Adrenal gland (tissue), 12 donors: Measurements from ENCODE around the gene MMRN1. TPM values are rescaled to one million over a fixed set of nuclear protein-coding genes. Genes with fewer than 3 reads are reported as not detected.

ENCODE experiments used
- DNase-seq, 7 donors: peaks; one replicate each; pipeline ENCODE4 v3.0.0-alpha.2; 2019 to 2020
- H3K27ac ChIP-seq, 5 donors: fragments of 200-600 bp; sonication (generic) in 4 of 5; 1 replicate in 3 of 5; 2 replicates in 2 of 5; pipeline versions ENCODE4 v1.5.1 to v1.8.0; 2016 to 2020; ENCODE audit warnings: mild to moderate bottlenecking in 1 of 5
- H3K27me3 ChIP-seq: fragments of 200-600 bp; 2 replicates; pipeline ENCODE4 v1.8.0; 2021
- H3K36me3 ChIP-seq, 2 donors: fragments of 200-600 bp; replicated peaks in 1 of 2; 1 replicate in 1 of 2; 2 replicates in 1 of 2; pipeline versions ENCODE4 v1.5.1 to v1.8.0; 2018 to 2022
- H3K4me1 ChIP-seq, 2 donors: fragments of 200-600 bp; replicated peaks in 1 of 2; 1 replicate in 1 of 2; 2 replicates in 1 of 2; pipeline versions ENCODE4 v1.5.1 to v1.8.0; 2018 to 2021
- H3K4me3 ChIP-seq, 4 donors: fragments of 200-600 bp; sonication (generic) in 3 of 4; one replicate each; pipeline ENCODE4 v1.5.1; 2016 to 2018
- H3K9me3 ChIP-seq, 3 donors: fragments of 200-600 bp; sonication (generic) in 1 of 3; replicated peaks in 1 of 3; 1 replicate in 2 of 3; 2 replicates in 1 of 3; pipeline versions ENCODE4 v1.5.1 to v1.8.0; 2016 to 2021
- CTCF ChIP-seq, 6 experiments: fragments of 450-650 bp in 4 of 6; fragments of 200-600 bp in 2 of 6; sonication (generic) in 1 of 6; IDR thresholded peaks; 1 replicate in 5 of 6; 2 replicates in 1 of 6; pipeline versions ENCODE4 v1.5.1 to v1.8.0; 2016 to 2021; ENCODE audit warnings: antibody characterized with exemption in 6 of 6, mild to moderate bottlenecking in 2 of 6, moderate library complexity in 1 of 6
- POLR2A ChIP-seq, 2 donors: fragments of 450-650 bp; IDR thresholded peaks; one replicate each; pipeline ENCODE4 v1.6.1; 2017; ENCODE audit warnings: antibody characterized with exemption in 2 of 2, mild to moderate bottlenecking in 2 of 2, moderate library complexity in 1 of 2
- WGBS, 4 donors: extraction: QIAGEN DNeasy Blood & Tissue Kit in 2 of 4; methylation state at CpG; one replicate each; pipeline versions ENCODE4 v1.1.5 to v1.1.7; 2013 to 2017; 5-methylcytosine and 5-hydroxymethylcytosine counted together
- intact Hi-C, 2 donors: fragments of 100-400 bp; cut with DNase I; formaldehyde crosslinking; loops; one replicate each; pipeline versions ENCODE4 v1.14.1 to v1.15.0; 2022 to 2023
- polyA plus RNA-seq, 3 donors: library from polyadenylated mRNA; stranded (reverse); fragments of 200-250 nt in 2 of 3; fragments of 350-450 nt in 1 of 3; fragmentation: Illumina TruSeq in 1 of 3; extraction: RNeasy Lipid Tissue Mini Kit (QIAGEN cat#74804) in 1 of 3; gene quantifications; one replicate each; pipeline ENCODE4 v1.2.3, GENCODE V29; 2013 to 2014
- total RNA-seq, 9 donors: library from RNA; depleted of rRNA in 4 of 9; stranded (reverse); fragments of >200 nt in 4 of 9; fragments of 120-200 nt in 1 of 9; fragmentation: NEBNext Ultra II Directional in 1 of 9; extraction: Animal tissue kit (Norgen Biotek cat#: 25700) in 1 of 9; gene quantifications; one replicate each; pipeline versions ENCODE4 v1.1.0 to v1.2.4, GENCODE V29; 2013 to 2023
- donor health status: healthy with polysubstance abuse.
- donor health status: Bipolar disorder and iron deficiency.
- donor health status: DM: yes; HTN: yes; CAD: no.
- donor health status: DM: no; HTN: no; CAD: no.
- donor health status: DM: no; HTN: no; CAD: no.
- donor health status: DM: yes; HTN: yes; CAD: no.

MMRN1 gene
- total and polyA plus RNA-seq, 12 donors, result 1.4 to 31.2 (median 6.6) TPM

DNA sequence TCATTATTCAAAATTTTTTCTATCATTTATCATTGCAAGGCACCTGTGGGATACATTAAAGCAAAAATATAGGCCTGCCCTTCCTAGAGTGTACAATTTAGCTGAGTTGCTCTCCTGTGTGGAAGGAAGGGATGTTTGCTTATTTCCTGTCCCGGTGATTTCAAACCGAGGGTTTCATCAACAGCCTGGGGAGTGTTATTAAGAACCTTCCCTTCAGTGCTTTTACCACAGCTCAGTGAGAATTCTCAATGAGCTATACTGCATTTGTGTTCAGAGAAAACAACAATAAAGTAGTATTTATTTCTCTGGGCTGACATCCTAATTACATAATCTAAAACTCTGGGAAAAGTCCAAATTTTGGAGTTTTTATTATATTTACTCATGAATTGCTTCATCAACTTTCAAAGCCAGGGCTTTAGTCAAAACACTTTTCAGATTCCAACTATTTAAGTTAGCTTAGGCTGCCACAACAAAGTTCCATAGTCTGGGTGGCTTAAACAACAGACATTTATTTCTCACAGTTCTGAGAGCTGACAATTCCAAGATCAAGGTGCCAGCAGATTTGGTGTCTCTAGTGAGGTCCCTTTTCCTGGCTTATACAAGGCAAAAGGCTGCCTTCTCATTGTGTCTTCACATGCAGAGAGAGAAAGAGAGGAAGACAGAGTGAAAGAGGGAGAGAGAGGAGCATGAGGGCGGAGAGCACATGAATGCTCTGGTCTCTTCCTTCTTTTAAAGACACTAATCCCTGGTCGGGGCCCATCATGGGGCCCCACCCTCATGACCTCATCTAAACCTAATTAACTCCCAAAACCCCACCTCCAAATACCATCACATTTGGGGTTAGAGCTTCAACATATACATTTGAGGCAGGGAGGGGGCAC is 62.6 kb downstream of the MMRN1 start:
- H3K27ac ChIP-seq, result no peak overlapping the region
- intact Hi-C loops, result no loop called here
- no peak for DNase-seq

GRCh38 chr4:89981789-89982334 is 87.2 kb downstream of the MMRN1 start:
- H3K36me3 ChIP-seq, result no peaks in the 10 kb centered on the region
- TF ChIP-seq POLR2A (IDR thresholded peaks at IDR 0.05) (no peak), CTCF (IDR thresholded peaks at IDR 0.05) (no peak)
- DNase-seq, result no peak
- no peaks in the 10 kb centered on the region for H3K4me1 ChIP-seq
- no peaks in the 10 kb centered on the region for H3K27me3 ChIP-seq
- no peak overlapping the region for H3K27ac ChIP-seq
- no peaks in the 10 kb centered on the region for H3K9me3 ChIP-seq
- intact Hi-C loops, result no loop called here
- WGBS, 4 donors, result 70 to 81% (median 78%) methylated on average over 2 of the region's 2 CpGs
- no peak overlapping the region for H3K4me3 ChIP-seq

More for the DNA sequence above, 62.6 kb downstream of the MMRN1 start:
- WGBS, 4 donors, result 43 to 49% (median 47%) methylated on average over 4 of the region's 4 CpGs
- Histone ChIP-seq H3K9me3 (no peaks in the 10 kb centered on the region), H3K36me3 (no peaks in the 10 kb centered on the region), H3K27me3 (no peaks in the 10 kb centered on the region), H3K4me1 (no peaks in the 10 kb centered on the region), H3K4me3 (no peak overlapping the region)
- TF ChIP-seq CTCF (IDR thresholded peaks at IDR 0.05) (no peak), POLR2A (IDR thresholded peaks at IDR 0.05) (no peak)

- H3K27ac ChIP-seq, result no peak overlapping the region
- intact Hi-C loops, result no loop called here
- H3K36me3 ChIP-seq, result no peaks in the 10 kb centered on the region
- 72 to 95% (median 90%) methylated on average over 2 of the region's 2 CpGs for WGBS, 4 donors
- TF ChIP-seq CTCF (IDR thresholded peaks at IDR 0.05) (no peak), POLR2A (IDR thresholded peaks at IDR 0.05) (no peak)
- no peaks in the 10 kb centered on the region for H3K4me1 ChIP-seq
- H3K9me3 ChIP-seq, result no peaks in the 10 kb centered on the region
- no peaks in the 10 kb centered on the region for H3K27me3 ChIP-seq
- H3K4me3 ChIP-seq, result no peak overlapping the region
- no peak for DNase-seq
These were observed 93.6 kb downstream of the MMRN1 start for GRCh38 chr4:89988268-89988667.

DNA sequence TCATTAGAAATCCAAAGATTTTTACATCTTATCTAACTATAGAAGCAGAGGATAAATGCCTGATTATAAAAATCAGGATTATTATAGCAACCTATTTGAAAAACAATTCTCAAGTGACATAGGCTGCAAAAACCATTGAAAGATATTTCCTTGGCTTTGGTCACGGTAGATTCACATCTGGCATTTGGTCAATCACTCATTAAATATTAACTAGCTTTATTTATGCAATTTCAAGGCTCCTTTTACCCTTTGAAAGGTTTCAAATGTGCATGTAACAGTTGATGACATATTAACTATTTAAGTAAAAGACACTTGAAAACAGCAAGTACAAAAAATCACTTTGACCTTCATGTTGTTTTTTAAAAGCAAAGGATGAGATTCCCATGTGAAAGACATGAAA is 98.1 kb downstream of the MMRN1 start:
- TF ChIP-seq POLR2A (IDR thresholded peaks at IDR 0.05), result no peak
- TF ChIP-seq CTCF (IDR thresholded peaks at IDR 0.05), result no peak
- Histone ChIP-seq H3K27me3 (no peaks in the 10 kb centered on the region), H3K36me3 (no peaks in the 10 kb centered on the region), H3K27ac (no peak overlapping the region), H3K4me3 (no peak overlapping the region), H3K4me1 (no peaks in the 10 kb centered on the region), H3K9me3 (no peaks in the 10 kb centered on the region)
- WGBS, 4 donors, result 48 to 60% (median 57%) methylated on average over 1 of the region's 1 CpG
- intact Hi-C loops, result no loop called here
- DNase-seq, result no peak
